ENCODE measurements around the gene LAPTM5. TPM values are rescaled to one million over a fixed set of nuclear protein-coding genes. Genes with fewer than 3 reads are reported as not detected.

LAPTM5 gene
- polyA plus RNA-seq, 3 donors: 1,019 to 1,669 (median 1,153) TPM

DNA sequence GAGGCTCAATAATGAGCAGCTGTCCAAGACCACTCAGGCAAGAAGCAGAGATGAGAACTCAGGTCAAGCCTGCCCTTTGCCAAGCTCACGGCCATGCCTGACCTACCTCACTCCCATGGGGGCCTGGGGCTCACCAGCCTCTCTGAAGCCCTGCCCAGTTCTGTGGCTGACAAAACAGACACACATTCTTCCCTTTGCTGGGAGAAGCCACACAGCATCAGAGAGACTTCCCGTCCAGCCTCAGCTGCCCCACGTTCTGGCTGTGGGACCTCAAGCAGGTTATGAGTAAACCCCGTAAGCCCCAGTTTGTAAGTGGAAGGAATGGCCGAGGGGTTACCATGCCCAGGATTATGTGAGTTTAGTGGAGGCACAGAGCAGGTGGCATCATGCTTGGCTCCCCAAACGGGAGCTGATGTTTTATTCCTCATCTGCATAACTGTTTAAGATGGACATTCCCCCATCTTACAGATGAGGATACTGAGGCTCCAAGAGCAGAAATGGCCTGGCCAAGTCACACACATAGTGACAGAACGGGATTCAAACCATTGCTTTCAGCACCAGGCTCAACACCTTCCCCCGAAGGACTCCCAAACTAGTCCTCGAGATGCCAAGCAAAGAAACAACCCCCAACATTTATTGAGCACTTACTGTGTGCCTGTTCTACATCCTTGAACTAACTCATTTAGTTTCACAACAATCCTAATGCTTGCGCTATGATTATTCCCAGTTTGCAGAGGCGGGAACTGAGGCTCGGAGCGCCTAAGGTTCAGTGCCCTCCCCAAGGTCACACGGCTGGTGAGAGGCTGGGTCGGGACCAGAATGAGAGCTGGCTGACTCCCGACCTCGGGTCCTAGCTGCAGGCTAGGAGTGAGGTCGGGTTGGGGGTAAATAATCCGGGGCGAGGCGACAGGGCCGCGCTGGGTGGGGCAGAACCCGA lies 49.1 kb upstream of the LAPTM5 start:
- Mint-ChIP-seq H3K27ac (peak overlapping the region in 2 of 7 donors; percentile 20 to 55), H3K4me3 (peak overlapping the region in 1 of 2 donors; percentile 68), H3K9me3 (peaks cover 0 to 3% (median 0%) of the 10 kb centered on the region in 7 donors), H3K4me1 (peaks cover 9% of the 10 kb centered on the region), H3K36me3 (no peaks in the 10 kb centered on the region), H3K27me3 (ENCODE audit: low read depth in 3 of 3) (peaks cover 76 to 93% (median 81%) of the 10 kb centered on the region in 3 donors)
- no peak for DNase-seq
- Histone ChIP-seq H3K79me2 (ENCODE audit: insufficient read depth, low read length) (no peaks in the 10 kb centered on the region), H4K20me1 (ENCODE audit: insufficient read depth, low read length) (no peaks in the 10 kb centered on the region), H3K36me3 (replicated peaks in 1 of 2; ENCODE audit: control insufficient read depth in 1 of 2, insufficient read depth in 2 of 2, low read length in 2 of 2) (no peaks in the 10 kb centered on the region), H3K9ac (ENCODE audit: insufficient read depth, low read length, poor library complexity, severe bottlenecking) (no peak overlapping the region), H3K4me3 (replicated peaks in 1 of 3; ENCODE audit: low read depth in 2 of 3, low read length in 3 of 3) (no peak overlapping the region), H3K9me3 (replicated peaks in 1 of 2; ENCODE audit: control insufficient read depth in 1 of 2, insufficient read depth in 1 of 2, low read length in 2 of 2) (peaks cover 0 to 8% of the 10 kb centered on the region in 2 donors), H2AFZ (ENCODE audit: insufficient read depth, low read depth, low read length, poor library complexity, severe bottlenecking) (no peak overlapping the region), H3K4me1 (ENCODE audit: control insufficient read depth in 1 of 2, insufficient read depth in 2 of 2, low read length in 2 of 2) (peaks cover 0 to 5% of the 10 kb centered on the region in 2 donors), H3K27me3 (ENCODE audit: control insufficient read depth in 2 of 2, insufficient read depth in 2 of 2, low read length in 2 of 2) (peaks cover 32 to 88% of the 10 kb centered on the region in 2 donors), H3K4me2 (replicated peaks; ENCODE audit: extremely low read depth, low read length, poor library complexity, severe bottlenecking) (no peak overlapping the region), H3K27ac (ENCODE audit: low read depth in 1 of 2, low read length in 2 of 2) (no peak overlapping the region)
- WGBS (ENCODE audit: insufficient coverage): 72% methylated on average over 13 of the region's 24 CpGs
- intact Hi-C loops (cut with micrococcal nuclease): no loop called here
- no peak for TF ChIP-seq CTCF (IDR thresholded peaks at IDR 0.05)

DNA sequence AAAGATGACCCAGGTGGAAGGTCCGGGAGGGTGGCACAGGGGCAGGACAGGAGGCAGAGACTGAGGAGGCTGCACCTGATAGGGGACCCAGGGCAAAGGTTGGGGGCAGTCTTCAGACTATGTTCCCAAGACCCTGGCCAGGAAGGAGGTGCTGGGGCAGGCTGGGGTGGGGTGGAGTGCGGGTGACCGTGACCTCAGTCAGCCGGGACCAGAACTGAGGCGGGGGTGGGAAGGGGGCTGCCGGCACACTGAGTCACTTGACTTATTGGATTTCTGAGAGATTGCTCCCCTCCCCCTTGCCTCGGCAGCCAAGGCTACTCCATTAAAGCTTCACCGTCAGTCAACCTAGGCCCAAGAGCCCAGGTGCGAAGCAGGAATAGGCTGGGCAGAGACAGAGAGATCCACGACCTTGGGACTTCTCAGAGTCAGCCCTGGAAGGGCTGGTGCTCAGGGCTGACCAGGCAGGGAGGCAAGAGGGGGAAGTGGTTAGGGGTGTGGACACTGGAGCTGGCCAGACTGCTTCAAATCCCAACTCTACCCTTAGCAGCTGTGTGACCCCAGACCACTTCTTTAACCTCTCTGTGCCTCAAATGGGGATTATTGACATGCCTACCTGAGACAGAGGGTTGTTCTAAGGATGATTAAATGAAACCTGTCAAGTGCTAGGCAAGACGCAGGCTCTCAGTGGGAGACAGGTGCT lies 47.9 kb upstream of the LAPTM5 start:
- Mint-ChIP-seq H3K27ac (peak overlapping the region in 2 of 7 donors; percentile 54 to 68), H3K36me3 (no peaks in the 10 kb centered on the region), H3K4me3 (peak overlapping the region in 1 of 2 donors; percentile 68), H3K27me3 (ENCODE audit: low read depth in 3 of 3) (peaks cover 71 to 85% (median 84%) of the 10 kb centered on the region in 3 donors), H3K9me3 (peaks cover 0 to 3% (median 0%) of the 10 kb centered on the region in 7 donors), H3K4me1 (peaks cover 10% of the 10 kb centered on the region)
- Histone ChIP-seq H3K9ac (ENCODE audit: insufficient read depth, low read length, poor library complexity, severe bottlenecking) (no peak overlapping the region), H3K4me1 (ENCODE audit: control insufficient read depth in 1 of 2, insufficient read depth in 2 of 2, low read length in 2 of 2) (peaks cover 0 to 8% of the 10 kb centered on the region in 2 donors), H3K36me3 (replicated peaks in 1 of 2; ENCODE audit: control insufficient read depth in 1 of 2, insufficient read depth in 2 of 2, low read length in 2 of 2) (no peaks in the 10 kb centered on the region), H3K27ac (ENCODE audit: low read depth in 1 of 2, low read length in 2 of 2) (no peak overlapping the region), H3K4me3 (replicated peaks in 1 of 3; ENCODE audit: low read depth in 2 of 3, low read length in 3 of 3) (no peak overlapping the region), H3K79me2 (ENCODE audit: insufficient read depth, low read length) (no peaks in the 10 kb centered on the region), H3K4me2 (replicated peaks; ENCODE audit: extremely low read depth, low read length, poor library complexity, severe bottlenecking) (no peak overlapping the region), H4K20me1 (ENCODE audit: insufficient read depth, low read length) (no peaks in the 10 kb centered on the region), H3K27me3 (ENCODE audit: control insufficient read depth in 2 of 2, insufficient read depth in 2 of 2, low read length in 2 of 2) (peaks cover 29 to 80% of the 10 kb centered on the region in 2 donors), H2AFZ (ENCODE audit: insufficient read depth, low read depth, low read length, poor library complexity, severe bottlenecking) (no peak overlapping the region), H3K9me3 (replicated peaks in 1 of 2; ENCODE audit: control insufficient read depth in 1 of 2, insufficient read depth in 1 of 2, low read length in 2 of 2) (peaks cover 0 to 8% of the 10 kb centered on the region in 2 donors)
- TF ChIP-seq CTCF (IDR thresholded peaks at IDR 0.05): no peak
- DNase-seq: no peak
- 72% methylated on average over 6 of the region's 11 CpGs for WGBS (ENCODE audit: insufficient coverage)
- intact Hi-C loops (cut with micrococcal nuclease): loop anchor here in 1 of 2 donors (2.0 kb wide), 1 partner anchor 105 kb away; no protein-coding TSS in a partner anchor
